OCI-LY1 (cell line): ENCODE results near the gene C15orf40.

Source experiments
- H2AFZ ChIP-seq: fragments of 200-600 bp; sonication (generic), shearing (Covaris generic); 2 replicates; pipeline ENCODE4 v1.6.0; 2014; ENCODE audit warnings: antibody characterized with exemption, mild to moderate bottlenecking, low read length
- H3F3A ChIP-seq: fragments of 200-600 bp; sonication (generic), shearing (Covaris generic); 2 replicates; pipeline ENCODE4 v1.6.0; 2014; ENCODE audit warnings: mild to moderate bottlenecking, antibody characterized with exemption, low read length, moderate library complexity; ENCODE audit not compliant: insufficient read depth
- H3K27ac ChIP-seq: fragments of 200-600 bp; sonication (generic); 2 replicates; pipeline ENCODE4 v1.5.1; 2014; ENCODE audit warnings: low read length, mixed run types, mild to moderate bottlenecking, low read depth; ENCODE audit not compliant: poor library complexity, severe bottlenecking
- H3K27me3 ChIP-seq: fragments of 200-600 bp; sonication (generic); 2 replicates; pipeline ENCODE4 v1.6.0; 2014; ENCODE audit warnings: antibody characterized with exemption, mild to moderate bottlenecking, low read length, moderate library complexity; ENCODE audit not compliant: insufficient read depth
- H3K36me3 ChIP-seq: fragments of 200-600 bp; sonication (generic); 2 replicates; pipeline ENCODE4 v1.6.1; 2014; ENCODE audit warnings: mild to moderate bottlenecking, antibody characterized with exemption, low read length, moderate library complexity, mixed read lengths; ENCODE audit not compliant: insufficient read depth
- H3K4me1 ChIP-seq: fragments of 200-600 bp; sonication (generic); 2 replicates; pipeline ENCODE4 v1.5.1; 2014; ENCODE audit warnings: mild to moderate bottlenecking, low read length, moderate library complexity; ENCODE audit not compliant: insufficient read depth, severe bottlenecking
- H3K4me2 ChIP-seq: fragments of 200-600 bp; sonication (generic), shearing (Covaris generic); 2 replicates; pipeline ENCODE4 v1.6.1; 2014; ENCODE audit warnings: low read length
- H3K4me3 ChIP-seq: fragments of 200-600 bp; sonication (generic); 2 replicates; pipeline ENCODE4 v1.5.1; 2014; ENCODE audit warnings: low read length, low read depth, mild to moderate bottlenecking, mixed read lengths; ENCODE audit not compliant: poor library complexity, severe bottlenecking
- H3K79me2 ChIP-seq: fragments of 200-600 bp; shearing (Covaris generic); 2 replicates; pipeline ENCODE4 v1.6.1; 2016; ENCODE audit warnings: mixed run types, low read length, mixed read lengths; ENCODE audit not compliant: insufficient read depth
- H3K9ac ChIP-seq: fragments of 200-600 bp; sonication (generic), shearing (Covaris generic); 2 replicates; pipeline ENCODE4 v1.6.1; 2014; ENCODE audit warnings: mild to moderate bottlenecking, low read length, mixed read lengths
- H3K9me2 ChIP-seq: fragments of 200-600 bp; sonication (generic), shearing (Covaris generic); 2 replicates; pipeline ENCODE4 v1.6.1; 2014; ENCODE audit warnings: low read depth, mild to moderate bottlenecking, low read length, mixed read lengths
- H3K9me3 ChIP-seq: fragments of 200-600 bp; shearing (Covaris generic); 2 replicates; pipeline ENCODE4 v1.6.1; 2014; ENCODE audit warnings: low read length, mixed read lengths
- H4K20me1 ChIP-seq: fragments of 200-600 bp; sonication (generic), shearing (Covaris generic); 2 replicates; pipeline ENCODE4 v1.6.0; 2016; ENCODE audit warnings: mild to moderate bottlenecking, low read length; ENCODE audit not compliant: insufficient read depth
- CTCF ChIP-seq: fragments of 200-600 bp; sonication (generic), shearing (Covaris generic); IDR thresholded peaks from 2 replicates; pipeline ENCODE4 v1.5.1; 2017; ENCODE audit warnings: mild to moderate bottlenecking, antibody characterized with exemption, low read length, moderate library complexity, mixed read lengths
- EZH2 ChIP-seq: fragments of 200-600 bp; sonication (generic), shearing (Covaris generic); IDR thresholded peaks from 2 replicates; pipeline ENCODE4 v1.8.0; 2017; ENCODE audit warnings: borderline replicate concordance, mixed run types, mild to moderate bottlenecking, antibody characterized with exemption, low read length, moderate library complexity, mixed read lengths

Gene C15orf40

GRCh38 chr15:82979726-82980125 is 31.7 kb downstream of the C15orf40 start:
- TF ChIP-seq CTCF (no peak), EZH2 (no peak)
- no peaks in the 10 kb centered on the region for H4K20me1 ChIP-seq
- H3F3A ChIP-seq = no peaks in the 10 kb centered on the region

GRCh38 chr15:82978438-82978837 is 33.0 kb downstream of the C15orf40 start:
- no peaks in the 10 kb centered on the region for H3K9me3 ChIP-seq

More at GRCh38 chr15:82979726-82980125, 31.7 kb downstream of the C15orf40 start:
- H3K36me3 ChIP-seq = no peaks in the 10 kb centered on the region
- no peak overlapping the region for H3K27ac ChIP-seq
- no peak overlapping the region for H3K4me3 ChIP-seq
- H3K27me3 ChIP-seq = no peaks in the 10 kb centered on the region
- H3K9me2 ChIP-seq = no peaks in the 10 kb centered on the region
- H3K4me2 ChIP-seq = no peak overlapping the region
- no peaks in the 10 kb centered on the region for H3K79me2 ChIP-seq
- no peak overlapping the region for H2AFZ ChIP-seq
- H3K4me1 ChIP-seq = no peaks in the 10 kb centered on the region
- H3K9ac ChIP-seq = no peak overlapping the region
- no peaks in the 10 kb centered on the region for H3K9me3 ChIP-seq

GRCh38 chr15:82977076-82977475 is 34.4 kb downstream of the C15orf40 start:
- Histone ChIP-seq H3K27me3 (no peaks in the 10 kb centered on the region), H3K9ac (no peak overlapping the region), H3K27ac (no peak overlapping the region), H3K36me3 (no peaks in the 10 kb centered on the region), H2AFZ (no peak overlapping the region), H3F3A (no peaks in the 10 kb centered on the region), H4K20me1 (no peaks in the 10 kb centered on the region), H3K4me2 (no peak overlapping the region), H3K9me2 (no peaks in the 10 kb centered on the region), H3K4me3 (no peak overlapping the region), H3K79me2 (no peaks in the 10 kb centered on the region), H3K4me1 (no peaks in the 10 kb centered on the region), H3K9me3 (no peaks in the 10 kb centered on the region)
- no peak for TF ChIP-seq EZH2
- TF ChIP-seq CTCF = no peak

More at GRCh38 chr15:82978438-82978837, 33.0 kb downstream of the C15orf40 start:
- Histone ChIP-seq H3K9me2 (no peaks in the 10 kb centered on the region), H3K4me2 (no peak overlapping the region), H2AFZ (no peak overlapping the region), H3K27ac (no peak overlapping the region), H3K4me1 (no peaks in the 10 kb centered on the region), H3F3A (no peaks in the 10 kb centered on the region), H3K4me3 (no peak overlapping the region), H3K79me2 (no peaks in the 10 kb centered on the region), H4K20me1 (no peaks in the 10 kb centered on the region), H3K9ac (no peak overlapping the region), H3K36me3 (no peaks in the 10 kb centered on the region), H3K27me3 (no peaks in the 10 kb centered on the region)
- TF ChIP-seq CTCF (no peak), EZH2 (no peak)
